Hepatocyte (in vitro differentiated cells): ENCODE data around the gene AP1AR. TPM values are rescaled to one million over a fixed set of nuclear protein-coding genes. Genes with fewer than 3 reads are reported as not detected.
A peak's percentile ranks its signal among the peaks of the same experiment; 100 is the strongest.

Source experiments
- DNase-seq: peaks from one replicate; pipeline ENCODE4 v3.0.0-alpha.2; 2016; ENCODE audit warnings: low spot score
- H2AFZ ChIP-seq: fragments of 200-600 bp; sonication (generic); 2 replicates; pipeline ENCODE4 v1.6.0; 2016; ENCODE audit warnings: antibody characterized with exemption, mild to moderate bottlenecking
- H3K27ac ChIP-seq: fragments of 200-600 bp; sonication (generic); 2 replicates; pipeline ENCODE4 v1.5.1; 2016; ENCODE audit warnings: mild to moderate bottlenecking
- H3K27me3 ChIP-seq: fragments of 200-600 bp; sonication (generic); 2 replicates; pipeline ENCODE4 v1.6.1; 2016
- H3K36me3 ChIP-seq: fragments of 200-600 bp; sonication (generic); replicated peaks from 2 replicates; pipeline ENCODE4 v1.5.1; 2016; ENCODE audit warnings: low read depth; ENCODE audit not compliant: insufficient read depth
- H3K4me1 ChIP-seq: fragments of 200-600 bp; sonication (generic); 2 replicates; pipeline ENCODE4 v1.5.1; 2016; ENCODE audit warnings: mild to moderate bottlenecking, moderate library complexity; ENCODE audit not compliant: insufficient read depth
- H3K4me2 ChIP-seq: fragments of 200-600 bp; sonication (generic); 2 replicates; pipeline ENCODE4 v1.6.0; 2016
- H3K4me3 ChIP-seq: fragments of 200-600 bp; sonication (generic); 2 replicates; pipeline ENCODE4 v1.5.1; 2016; ENCODE audit warnings: mild to moderate bottlenecking
- H3K79me2 ChIP-seq: fragments of 200-600 bp; sonication (generic); 2 replicates; pipeline ENCODE4 v1.6.0; 2017; ENCODE audit warnings: mild to moderate bottlenecking
- H3K9me2 ChIP-seq: fragments of 200-600 bp; sonication (generic); replicated peaks from 2 replicates; pipeline ENCODE4 v1.6.0; 2017; ENCODE audit warnings: mild to moderate bottlenecking; ENCODE audit not compliant: insufficient read depth
- H3K9me3 ChIP-seq: fragments of 200-600 bp; sonication (generic); 2 replicates; pipeline ENCODE4 v1.5.1; 2016; ENCODE audit warnings: low read depth, mild to moderate bottlenecking
- H4K20me1 ChIP-seq: fragments of 200-600 bp; sonication (generic); 2 replicates; pipeline ENCODE4 v1.6.0; 2016; ENCODE audit warnings: mild to moderate bottlenecking; ENCODE audit not compliant: insufficient read depth, poor library complexity, severe bottlenecking
- CTCF ChIP-seq: fragments of 200-600 bp; sonication (generic); IDR thresholded peaks from 2 replicates; pipeline ENCODE4 v1.5.1; 2016; ENCODE audit warnings: antibody characterized with exemption, mild to moderate bottlenecking; ENCODE audit not compliant: poor library complexity
- EZH2 ChIP-seq: fragments of 200-600 bp; sonication (generic); IDR thresholded peaks from 2 replicates; pipeline ENCODE4 v1.6.1; 2016; ENCODE audit warnings: antibody characterized with exemption, mild to moderate bottlenecking, borderline replicate concordance
- EZH2phosphoT487 ChIP-seq: fragments of 200-600 bp; sonication (generic); IDR thresholded peaks from one replicate; pipeline ENCODE4 v1.6.1; 2018; ENCODE audit warnings: antibody characterized with exemption, mild to moderate bottlenecking, low read depth, moderate library complexity; ENCODE audit not compliant: unreplicated experiment, severe bottlenecking
- WGBS: methylation state at CpG from one replicate; pipeline ENCODE4 v1.1.6; 2016; ENCODE audit warnings: low lambda C conversion rate; ENCODE audit errors: missing lambda C conversion rate; 5-methylcytosine and 5-hydroxymethylcytosine counted together
- polyA plus RNA-seq: library from polyadenylated mRNA; unstranded; fragments of >200 nt; fragmentation: Nextera tagmentation; extraction: Ambion mirVana; gene quantifications from 2 replicates; pipeline ENCODE4 v1.2.1, GENCODE V29; 2016
- total RNA-seq: library from RNA; depleted of rRNA; stranded (reverse); fragments of >200 nt; gene quantifications from 2 replicates; pipeline ENCODE4 v1.2.3, GENCODE V29; 2014

AP1AR gene
- total and polyA plus RNA-seq, 2 experiments from 2014 or later = 22.6 to 48.1 TPM

GRCh38 chr4:112184438-112184837 is 47.1 kb upstream of the AP1AR start:
- WGBS = 100% methylated on average over 1 of the region's 1 CpG
- H3K27me3 ChIP-seq = no peaks in the 10 kb centered on the region
- no peak for DNase-seq

GRCh38 chr4:112185334-112185733 is 46.3 kb upstream of the AP1AR start:
- H2AFZ ChIP-seq = no peak overlapping the region
- no peaks in the 10 kb centered on the region for H3K9me3 ChIP-seq
- no peaks in the 10 kb centered on the region for H3K27me3 ChIP-seq
- H3K4me1 ChIP-seq = no peaks in the 10 kb centered on the region
- no peak for DNase-seq
- no peaks in the 10 kb centered on the region for H4K20me1 ChIP-seq
- H3K4me2 ChIP-seq = no peak overlapping the region
- no peak for TF ChIP-seq CTCF
- TF ChIP-seq EZH2 = no peak
- no peak for TF ChIP-seq EZH2phosphoT487
- H3K27ac ChIP-seq = no peak overlapping the region
- H3K79me2 ChIP-seq = no peaks in the 10 kb centered on the region
- no peaks in the 10 kb centered on the region for H3K9me2 ChIP-seq
- 94% methylated on average over 2 of the region's 2 CpGs for WGBS
- H3K36me3 ChIP-seq = no peaks in the 10 kb centered on the region
- no peak overlapping the region for H3K4me3 ChIP-seq

More at GRCh38 chr4:112184438-112184837, 47.1 kb upstream of the AP1AR start:
- TF ChIP-seq EZH2phosphoT487 (no peak), EZH2 (no peak), CTCF (no peak)
- Histone ChIP-seq H3K4me1 (no peaks in the 10 kb centered on the region), H3K9me3 (no peaks in the 10 kb centered on the region), H3K27ac (no peak overlapping the region), H3K79me2 (no peaks in the 10 kb centered on the region), H3K4me3 (no peak overlapping the region), H2AFZ (no peak overlapping the region), H3K4me2 (no peak overlapping the region), H3K36me3 (no peaks in the 10 kb centered on the region), H4K20me1 (no peaks in the 10 kb centered on the region), H3K9me2 (no peaks in the 10 kb centered on the region)

GRCh38 chr4:112185740-112186670 is 45.6 kb upstream of the AP1AR start:
- Histone ChIP-seq H2AFZ (no peak overlapping the region), H3K4me3 (no peak overlapping the region), H3K79me2 (no peaks in the 10 kb centered on the region), H3K27me3 (no peaks in the 10 kb centered on the region), H4K20me1 (no peaks in the 10 kb centered on the region), H3K4me2 (no peak overlapping the region), H3K9me3 (no peaks in the 10 kb centered on the region), H3K4me1 (no peaks in the 10 kb centered on the region), H3K27ac (peak overlapping the region; percentile 14), H3K36me3 (no peaks in the 10 kb centered on the region), H3K9me2 (no peaks in the 10 kb centered on the region)
- peak; percentile 26 for DNase-seq
- TF ChIP-seq EZH2 = no peak
- no peak for TF ChIP-seq CTCF
- no peak for TF ChIP-seq EZH2phosphoT487
- WGBS = 68% methylated on average over 8 of the region's 8 CpGs
